ENCODE data around the gene RAP1GAP2.
A peak's percentile ranks its signal among the peaks of the same experiment; 100 is the strongest.
"Not testable (repeated sequence)": the region's sequence is repeated elsewhere in the genome, so short reads cannot be mapped to it uniquely, and the experiment has no call there.

The RAP1GAP2 gene

GRCh38 chr17:2978991-2979390 is 182.8 kb downstream of the RAP1GAP2 start:
- DNase-seq = no peak

GRCh38 chr17:2980211-2980903 is 184.1 kb downstream of the RAP1GAP2 start:
- no peak for DNase-seq

GRCh38 chr17:2980904-2981246 is 184.6 kb downstream of the RAP1GAP2 start:
- no peak for DNase-seq

- no peak for DNase-seq
Measured at GRCh38 chr17:2981325-2981724, 185.1 kb downstream of the RAP1GAP2 start.

- DNase-seq = peak; percentile 70
Measured at GRCh38 chr17:2982854-2983253, 186.6 kb downstream of the RAP1GAP2 start.

GRCh38 chr17:2983255-2983654 is 187.0 kb downstream of the RAP1GAP2 start:
- peak; percentile 71 for DNase-seq

- no peak for DNase-seq
Measured at GRCh38 chr17:2985318-2985717, 189.1 kb downstream of the RAP1GAP2 start.

- DNase-seq = no peak
Measured at GRCh38 chr17:2986925-2987324, 190.7 kb downstream of the RAP1GAP2 start.

GRCh38 chr17:2989396-2989795 is 193.2 kb downstream of the RAP1GAP2 start:
- not testable (repeated sequence) for DNase-seq

GRCh38 chr17:2989855-2990254 is 193.6 kb downstream of the RAP1GAP2 start:
- DNase-seq = no peak

- no peak for DNase-seq
Measured at GRCh38 chr17:2990396-2990795, 194.2 kb downstream of the RAP1GAP2 start.

- DNase-seq = not testable (repeated sequence)
Measured at GRCh38 chr17:2991396-2992180, 195.3 kb downstream of the RAP1GAP2 start.

GRCh38 chr17:2994441-2994840 is 198.2 kb downstream of the RAP1GAP2 start:
- DNase-seq = no peak

- DNase-seq = no peak
Measured at GRCh38 chr17:2995377-2995776, 199.1 kb downstream of the RAP1GAP2 start.

- no peak for DNase-seq
Measured at GRCh38 chr17:2995886-2996809, 199.9 kb downstream of the RAP1GAP2 start.

GRCh38 chr17:2996810-2997670 is 200.8 kb downstream of the RAP1GAP2 start:
- no peak for DNase-seq

- DNase-seq = not testable (repeated sequence)
Measured at GRCh38 chr17:2998469-2998901, 202.2 kb downstream of the RAP1GAP2 start.

- DNase-seq = no peak
Measured at GRCh38 chr17:3002538-3003295, 206.5 kb downstream of the RAP1GAP2 start.

GRCh38 chr17:3003296-3004149 is 207.3 kb downstream of the RAP1GAP2 start:
- peak; percentile 6 for DNase-seq

GRCh38 chr17:3004150-3004801 is 208.0 kb downstream of the RAP1GAP2 start:
- DNase-seq = peak; percentile 98

Data from DMS79 treated with DMSO at 0.1 percent for 48 hours (cell line).